HG03575 (cell line): ENCODE measurements around the gene NEIL3.

ENCODE experiments used
- ATAC-seq: cut with Tn5 transposase; IDR thresholded peaks from one replicate; pipeline ENCODE4 v1.9.1; 2021; ENCODE audit not compliant: unreplicated experiment, insufficient number of reproducible peaks, low FRiP score; ENCODE audit errors: extremely low read depth

Gene NEIL3, protein sequence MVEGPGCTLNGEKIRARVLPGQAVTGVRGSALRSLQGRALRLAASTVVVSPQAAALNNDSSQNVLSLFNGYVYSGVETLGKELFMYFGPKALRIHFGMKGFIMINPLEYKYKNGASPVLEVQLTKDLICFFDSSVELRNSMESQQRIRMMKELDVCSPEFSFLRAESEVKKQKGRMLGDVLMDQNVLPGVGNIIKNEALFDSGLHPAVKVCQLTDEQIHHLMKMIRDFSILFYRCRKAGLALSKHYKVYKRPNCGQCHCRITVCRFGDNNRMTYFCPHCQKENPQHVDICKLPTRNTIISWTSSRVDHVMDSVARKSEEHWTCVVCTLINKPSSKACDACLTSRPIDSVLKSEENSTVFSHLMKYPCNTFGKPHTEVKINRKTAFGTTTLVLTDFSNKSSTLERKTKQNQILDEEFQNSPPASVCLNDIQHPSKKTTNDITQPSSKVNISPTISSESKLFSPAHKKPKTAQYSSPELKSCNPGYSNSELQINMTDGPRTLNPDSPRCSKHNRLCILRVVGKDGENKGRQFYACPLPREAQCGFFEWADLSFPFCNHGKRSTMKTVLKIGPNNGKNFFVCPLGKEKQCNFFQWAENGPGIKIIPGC

DNA sequence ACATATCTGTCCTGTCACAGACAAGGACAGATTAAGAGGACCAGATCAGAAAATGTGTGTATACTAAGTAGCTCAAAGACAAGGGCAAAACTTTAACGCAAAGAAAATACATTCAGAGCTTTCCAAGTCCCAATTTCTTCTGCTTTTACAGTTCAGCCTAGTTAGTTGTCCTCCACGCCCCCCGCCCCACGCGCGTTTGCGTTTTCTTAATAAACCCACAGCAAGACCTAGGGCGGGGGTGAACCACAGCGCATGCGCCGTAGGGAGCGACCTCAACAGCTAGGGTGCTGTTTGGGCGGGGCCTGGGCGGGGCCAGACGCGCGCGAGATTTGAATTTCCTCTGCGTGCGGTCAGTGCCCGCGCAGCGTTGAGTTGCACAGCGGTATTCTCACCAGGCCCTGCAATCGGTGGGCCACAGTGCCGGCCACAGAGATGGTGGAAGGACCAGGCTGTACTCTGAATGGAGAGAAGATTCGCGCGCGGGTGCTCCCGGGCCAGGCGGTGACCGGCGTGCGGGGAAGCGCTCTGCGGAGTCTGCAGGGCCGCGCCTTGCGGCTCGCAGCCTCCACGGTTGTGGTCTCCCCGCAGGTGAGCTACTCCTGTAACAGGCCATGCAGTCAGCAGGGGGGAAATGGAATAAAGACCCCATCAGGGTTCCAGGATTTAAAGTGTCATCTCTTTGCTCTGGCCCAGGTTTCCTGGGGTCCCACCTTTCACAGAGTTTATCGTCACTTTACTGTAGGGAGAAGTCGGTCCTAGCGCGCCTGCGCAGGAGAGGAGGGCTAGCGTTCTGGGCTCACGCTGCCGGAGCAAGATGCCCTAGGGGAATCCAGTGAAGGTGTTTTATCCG, at the start of gene NEIL3:
NEIL3 (plus strand) TSS at position 353 of the 850 bp plus-strand sequence; CDS start at position 433, 80 bp downstream.
- ATAC-seq = peak; percentile 82

DNA sequence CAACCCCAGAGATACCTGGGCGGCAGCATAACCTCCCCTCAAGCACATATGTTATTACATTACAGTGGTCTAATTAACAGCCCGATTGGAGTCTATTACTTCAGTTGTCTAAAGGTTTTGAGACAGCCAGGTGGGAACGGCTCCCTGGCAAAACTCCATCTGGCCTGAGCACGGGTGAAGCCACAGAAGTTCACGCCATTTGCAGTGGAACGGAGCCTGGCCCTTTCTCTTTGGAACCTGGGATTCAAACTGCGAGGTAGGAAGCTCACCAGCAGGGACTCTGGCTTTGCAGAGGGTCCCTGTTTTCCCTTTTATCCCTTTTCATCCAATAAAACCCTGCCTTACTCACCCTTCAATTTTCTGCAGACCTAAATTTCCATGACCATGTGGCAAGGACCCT, 45.9 kb upstream of the NEIL3 start:
- no peak for ATAC-seq

DNA sequence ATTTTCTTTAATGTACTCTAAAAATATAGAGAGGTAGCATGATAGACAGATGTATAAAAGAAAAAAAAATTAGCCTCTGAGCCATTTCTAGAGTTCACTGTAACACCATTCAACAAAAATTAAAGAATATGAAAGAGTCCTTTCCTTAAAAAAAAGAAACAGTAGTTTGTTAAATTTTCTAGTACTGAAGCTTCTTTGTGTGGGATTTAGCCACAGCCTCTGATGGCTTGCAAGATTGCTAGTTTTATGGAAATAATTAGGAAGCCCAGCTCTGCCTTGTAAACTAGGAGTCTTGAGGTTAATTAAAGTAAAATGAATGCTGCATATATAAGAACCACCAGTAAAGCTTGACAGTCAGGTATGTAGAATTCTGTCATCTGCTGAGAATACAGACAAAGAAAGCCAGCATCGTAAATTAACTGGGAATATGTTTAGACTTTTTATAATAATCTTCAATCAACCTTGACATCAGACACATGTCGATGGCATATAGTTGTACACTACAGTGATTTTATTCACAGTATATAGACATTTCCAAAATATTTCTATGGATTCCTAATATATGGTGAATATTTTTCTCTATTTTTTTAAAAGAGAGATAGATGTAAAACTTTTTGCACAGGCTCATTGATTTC, 44.8 kb upstream of the NEIL3 start:
- no peak for ATAC-seq

DNA sequence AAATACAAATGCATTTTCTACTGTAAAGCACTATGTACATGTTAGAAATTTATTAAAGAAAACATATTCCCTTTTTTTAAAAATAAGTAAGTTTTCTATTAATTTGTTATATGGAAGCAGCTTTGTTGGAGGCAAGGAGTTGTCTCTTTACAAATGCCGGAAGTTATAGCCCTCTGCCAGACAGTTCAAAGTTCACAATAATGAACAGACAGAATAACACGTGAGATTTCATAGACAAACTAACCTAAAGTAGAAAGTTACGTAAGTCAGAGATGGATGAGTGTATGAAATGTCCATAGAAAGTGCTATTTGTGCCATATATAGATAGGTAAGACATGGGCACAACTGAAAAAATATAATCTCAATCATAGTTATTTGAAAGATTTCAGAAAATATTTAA, 43.9 kb upstream of the NEIL3 start:
- ATAC-seq = no peak

DNA sequence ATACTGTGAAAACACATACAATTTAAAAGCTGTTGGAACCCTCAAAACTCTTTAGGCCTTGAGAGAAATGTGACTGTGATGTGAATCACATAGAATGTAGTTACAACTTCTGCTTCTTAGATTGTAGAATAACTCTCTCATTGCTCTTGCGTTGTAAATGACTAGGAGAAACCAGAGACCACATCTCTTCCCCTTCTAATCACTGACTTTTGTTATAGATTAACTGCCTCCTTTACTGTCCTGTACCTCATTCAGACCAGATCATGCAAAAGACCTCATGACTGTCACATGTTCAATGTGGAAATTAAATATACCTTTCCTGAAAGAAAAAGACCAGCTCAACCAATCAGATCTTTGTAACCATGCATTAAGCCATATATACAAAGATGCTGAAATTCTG, 43.2 kb upstream of the NEIL3 start:
- ATAC-seq = no peak

DNA sequence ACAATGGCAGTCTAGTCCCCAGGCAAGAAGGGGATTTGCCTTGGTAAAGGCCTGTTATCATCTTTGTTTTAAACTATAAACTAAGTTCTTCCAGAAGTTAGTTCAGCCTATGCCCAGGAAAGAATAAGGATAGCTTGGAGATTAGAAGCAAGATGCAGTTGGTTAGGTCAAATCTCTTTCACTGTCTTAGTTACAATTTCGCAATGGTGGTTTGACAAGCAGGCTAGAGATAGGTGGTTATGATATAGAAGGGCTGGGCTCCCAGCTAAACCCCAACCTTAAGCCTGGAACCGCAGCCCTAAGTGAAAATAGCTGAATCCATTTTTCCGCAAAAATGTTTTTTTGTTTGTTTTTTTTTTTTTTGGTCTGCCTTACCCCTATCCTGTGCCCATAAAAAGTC, 41.8 kb upstream of the NEIL3 start:
- ATAC-seq = no peak

DNA sequence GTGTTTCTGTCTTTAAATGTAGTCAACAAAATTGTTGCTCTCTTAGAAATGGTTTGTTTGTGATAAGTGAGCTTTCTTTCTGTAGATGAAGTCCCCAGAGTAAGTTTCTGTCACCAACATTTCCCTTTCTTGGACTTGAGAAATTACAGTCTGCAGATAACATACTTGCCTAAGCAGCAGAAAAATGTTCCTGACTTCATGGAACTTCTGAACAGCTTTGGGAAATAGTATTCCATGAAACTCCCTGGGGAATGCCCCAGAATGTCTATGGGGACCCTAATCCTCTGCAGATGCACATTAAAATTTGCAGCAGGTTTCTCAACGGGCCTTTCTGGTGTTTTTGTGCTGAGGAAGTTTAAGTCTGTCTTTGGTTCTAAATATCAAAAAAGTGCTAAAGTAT, 38.6 kb upstream of the NEIL3 start:
- ATAC-seq = no peak

DNA sequence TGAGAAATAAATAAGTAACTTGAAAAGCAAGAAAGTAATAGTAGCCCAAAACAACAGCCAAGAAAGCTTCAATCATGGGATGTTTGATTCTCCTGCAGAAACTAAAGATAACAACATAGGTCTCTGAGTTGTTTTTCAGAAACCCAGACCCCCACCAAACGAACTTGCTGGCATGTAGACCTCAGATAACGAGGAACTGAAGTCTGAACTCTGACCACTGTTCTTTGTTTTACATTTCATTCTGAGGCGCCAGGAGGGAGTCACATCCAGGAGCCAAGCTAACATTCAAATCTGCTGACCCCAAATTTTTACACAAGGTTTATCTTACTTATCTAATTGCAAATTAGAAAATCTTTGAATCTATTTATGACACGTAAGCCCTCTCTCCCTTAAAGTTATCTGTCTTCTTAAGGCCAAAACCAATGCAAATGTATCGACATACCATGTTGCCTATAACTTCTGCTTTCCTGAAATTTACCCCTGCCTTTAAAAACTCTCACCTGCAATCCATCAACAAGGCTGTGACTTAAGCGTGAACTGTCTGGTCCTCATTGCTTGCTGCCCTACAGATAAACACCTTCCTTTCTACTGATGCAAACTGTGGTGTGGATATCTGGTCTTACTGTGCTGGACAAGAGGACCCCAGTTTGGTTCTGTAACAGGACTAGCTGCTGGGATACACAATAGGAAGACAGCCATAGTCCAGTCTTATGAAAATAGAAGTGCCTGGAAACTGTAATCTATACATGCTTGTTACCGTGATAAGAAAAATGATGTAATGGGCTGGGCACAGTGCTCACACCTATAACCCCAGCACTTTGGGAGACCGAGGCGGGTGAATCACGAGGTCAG, 37.5 kb upstream of the NEIL3 start:
- no peak for ATAC-seq

DNA sequence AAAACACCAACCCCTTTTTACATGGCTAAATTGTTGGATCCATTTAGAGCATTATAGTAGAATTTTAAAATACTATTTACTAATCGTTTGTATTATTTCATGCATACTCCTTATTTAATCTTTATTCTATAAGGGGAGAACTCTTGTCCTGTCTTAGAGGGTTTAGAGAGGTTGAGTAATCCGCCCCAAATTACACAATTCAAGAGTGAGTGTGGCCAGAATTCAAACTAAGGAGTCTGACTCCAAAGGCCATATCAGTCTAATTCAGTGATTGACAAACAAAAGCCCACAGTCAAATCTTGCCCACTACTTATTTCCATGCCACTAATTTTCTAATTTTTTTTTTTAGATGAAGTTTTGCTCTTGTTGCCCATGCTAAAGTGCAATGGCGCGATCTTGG, 33.7 kb upstream of the NEIL3 start:
- no peak for ATAC-seq

DNA sequence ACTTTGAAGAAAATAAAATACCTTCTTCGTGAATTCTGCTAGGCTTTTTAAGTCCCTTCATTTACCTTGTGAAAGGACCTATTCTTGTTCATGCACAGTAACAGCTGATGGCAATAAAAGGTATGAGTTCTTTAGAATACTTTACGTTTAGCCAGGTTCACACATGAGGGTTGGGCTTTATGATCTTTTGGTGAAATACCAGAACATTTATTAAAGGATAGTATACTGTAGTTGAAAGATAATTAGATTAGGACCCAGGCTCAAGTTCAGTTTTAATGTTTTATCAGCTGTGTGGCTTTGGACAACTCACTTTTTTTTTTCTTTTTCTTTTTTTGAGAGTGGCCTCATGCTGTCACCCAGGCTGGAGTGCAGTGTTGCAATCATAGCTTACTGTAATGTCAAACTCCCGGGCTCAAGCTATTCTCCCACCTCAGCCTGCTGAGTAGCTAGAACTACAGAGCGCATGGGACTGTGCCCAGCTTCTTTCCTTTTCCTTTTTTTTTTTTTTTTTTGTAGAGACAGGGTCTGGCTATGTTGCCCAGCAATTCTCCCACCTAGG, 28.2 kb upstream of the NEIL3 start:
- no peak for ATAC-seq

DNA sequence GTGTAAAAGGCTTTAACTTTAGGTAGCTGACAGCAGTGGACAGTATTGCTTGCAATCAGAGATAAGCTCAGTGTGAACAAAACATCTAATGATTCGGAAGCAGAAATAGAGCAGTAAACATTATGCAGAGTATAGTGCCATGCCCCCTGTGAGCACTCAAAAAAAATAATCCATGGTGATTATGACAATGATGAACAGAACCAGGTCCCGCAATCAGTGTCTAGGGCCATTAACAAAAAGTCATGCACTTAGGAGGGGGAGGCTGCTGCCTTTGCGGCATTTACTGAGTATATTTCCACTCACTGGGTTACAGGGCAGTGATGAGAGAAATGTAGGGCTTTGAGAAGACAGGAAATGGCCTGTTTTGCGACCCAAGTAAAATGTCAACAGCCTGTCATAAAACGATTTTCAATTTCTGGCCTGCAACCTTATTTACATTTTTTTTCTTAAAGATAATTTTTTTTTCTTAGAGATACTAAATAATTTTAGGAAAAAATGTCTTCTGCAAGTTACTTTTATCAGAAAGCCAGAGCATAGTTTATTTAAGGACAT, 27.3 kb upstream of the NEIL3 start:
- ATAC-seq = no peak

DNA sequence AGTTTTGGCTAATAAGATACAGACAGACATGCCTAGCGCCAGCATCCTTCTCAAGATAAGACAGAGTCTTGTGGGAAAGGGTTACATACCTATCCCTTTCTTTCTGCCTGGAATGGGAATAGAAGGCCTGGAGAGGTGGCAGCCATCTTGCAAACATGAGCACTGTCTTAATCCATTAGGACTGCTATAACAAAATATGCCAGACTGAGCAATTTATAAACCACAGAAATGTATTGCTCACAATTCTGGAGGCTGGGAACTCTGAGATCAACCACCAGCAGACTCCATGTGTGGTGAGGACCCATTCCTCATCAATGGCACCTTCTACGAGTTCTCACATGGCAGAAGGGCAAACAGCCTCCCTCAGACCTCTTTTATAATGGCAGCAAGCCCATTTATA, 26.5 kb upstream of the NEIL3 start:
- no peak for ATAC-seq

DNA sequence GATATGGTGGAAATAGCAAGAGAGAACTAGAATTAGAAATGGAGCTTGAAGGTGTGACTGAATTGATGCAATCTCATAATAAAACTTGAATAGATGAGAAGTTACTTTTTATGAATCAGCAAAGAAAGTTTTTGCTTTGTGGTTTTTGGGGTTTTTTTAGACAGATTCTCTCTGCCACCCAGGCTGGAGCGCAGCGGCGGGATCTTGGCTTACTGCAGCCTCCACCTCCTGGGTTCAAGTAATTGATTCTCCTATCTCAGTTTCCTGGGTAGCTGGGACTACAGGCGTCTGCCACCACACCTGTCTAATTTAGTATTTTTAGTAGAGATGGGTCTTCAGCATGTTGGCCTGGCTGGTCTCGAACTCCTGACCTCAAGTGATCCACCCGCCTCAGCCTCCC, 23.7 kb upstream of the NEIL3 start:
- ATAC-seq = no peak

DNA sequence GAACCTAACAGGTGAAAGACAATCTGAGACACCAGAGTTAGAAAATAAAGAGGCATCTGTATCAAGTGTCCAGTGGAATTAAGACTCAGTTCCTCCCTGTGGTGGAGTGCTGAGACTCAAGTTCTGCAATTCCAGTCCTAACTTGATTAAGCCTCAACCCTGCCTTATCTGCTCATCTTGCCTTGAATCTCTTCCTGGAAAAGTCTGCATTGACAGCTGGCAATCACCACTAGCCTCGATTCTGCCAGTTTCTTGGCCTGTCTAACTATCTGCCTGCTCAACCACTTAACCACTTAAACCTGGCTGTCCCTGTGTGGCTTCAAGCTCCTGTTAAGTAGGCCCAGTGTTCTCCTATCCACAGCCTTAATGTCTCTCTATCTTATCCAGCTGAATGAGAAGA, 22.4 kb upstream of the NEIL3 start:
- ATAC-seq = no peak

DNA sequence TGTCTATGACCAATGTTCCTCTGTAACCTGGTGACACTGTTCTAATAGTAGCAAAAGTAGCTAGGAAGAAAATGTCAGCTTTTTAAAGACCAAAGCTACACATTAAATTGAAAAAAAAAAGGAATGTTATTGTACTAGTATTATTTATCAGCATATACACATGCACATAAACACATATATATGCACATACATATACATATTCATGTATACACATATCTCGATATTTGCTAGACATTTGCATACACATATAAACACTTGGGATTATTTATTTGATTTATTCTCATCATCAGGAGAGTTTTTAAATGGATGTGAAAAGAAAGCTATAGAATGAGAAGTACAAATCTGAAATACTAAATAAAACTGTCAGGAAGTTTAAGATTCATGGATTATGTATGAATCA, 21.3 kb upstream of the NEIL3 start:
- no peak for ATAC-seq

DNA sequence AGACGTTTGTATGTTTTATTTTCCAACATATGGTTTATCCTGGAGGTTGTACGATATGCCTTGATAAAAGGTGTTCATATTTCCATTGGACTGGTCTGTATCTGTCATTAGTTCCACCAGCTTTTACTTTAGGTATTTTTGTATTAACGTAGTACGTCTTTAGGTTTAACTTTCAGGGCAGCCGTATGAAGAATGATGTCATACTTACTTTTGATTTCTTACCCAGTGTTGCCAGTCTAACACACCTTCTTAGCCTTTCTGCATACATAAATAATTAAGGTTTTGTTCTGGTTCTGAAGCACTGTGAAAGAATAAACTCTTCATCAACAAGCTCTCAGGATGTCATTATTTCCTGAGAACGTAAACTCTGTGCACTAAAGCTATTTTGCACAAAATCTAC, 18.9 kb upstream of the NEIL3 start:
- no peak for ATAC-seq

DNA sequence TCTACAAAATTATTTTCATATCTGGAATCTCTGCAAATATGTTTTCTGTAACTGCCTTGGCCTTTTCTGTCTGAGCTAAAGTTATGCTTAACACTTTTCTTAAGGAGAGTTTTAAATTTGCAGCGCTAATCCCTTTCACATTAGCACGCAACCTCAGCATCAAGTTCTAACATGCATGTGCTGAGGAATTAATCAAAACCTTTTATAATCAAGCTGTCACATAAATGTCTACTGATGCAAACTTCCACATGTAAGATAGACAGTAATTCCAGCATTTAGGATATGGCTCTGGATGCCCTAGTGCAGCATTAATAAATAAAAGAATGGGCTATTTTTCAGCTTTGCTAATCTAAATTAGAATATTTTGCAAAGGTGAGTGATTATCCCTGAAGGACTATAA, 17.5 kb upstream of the NEIL3 start:
- ATAC-seq = no peak
